Cerebellar cortex (tissue), 1 donor: ENCODE data around the gene IL10.
A peak's percentile ranks its signal among the peaks of the same experiment; 100 is the strongest.

Experiments used
- DNase-seq: peaks from one replicate; pipeline ENCODE4 v3.0.0-alpha.2; 2015; ENCODE audit warnings: low spot score

IL10 gene

DNA sequence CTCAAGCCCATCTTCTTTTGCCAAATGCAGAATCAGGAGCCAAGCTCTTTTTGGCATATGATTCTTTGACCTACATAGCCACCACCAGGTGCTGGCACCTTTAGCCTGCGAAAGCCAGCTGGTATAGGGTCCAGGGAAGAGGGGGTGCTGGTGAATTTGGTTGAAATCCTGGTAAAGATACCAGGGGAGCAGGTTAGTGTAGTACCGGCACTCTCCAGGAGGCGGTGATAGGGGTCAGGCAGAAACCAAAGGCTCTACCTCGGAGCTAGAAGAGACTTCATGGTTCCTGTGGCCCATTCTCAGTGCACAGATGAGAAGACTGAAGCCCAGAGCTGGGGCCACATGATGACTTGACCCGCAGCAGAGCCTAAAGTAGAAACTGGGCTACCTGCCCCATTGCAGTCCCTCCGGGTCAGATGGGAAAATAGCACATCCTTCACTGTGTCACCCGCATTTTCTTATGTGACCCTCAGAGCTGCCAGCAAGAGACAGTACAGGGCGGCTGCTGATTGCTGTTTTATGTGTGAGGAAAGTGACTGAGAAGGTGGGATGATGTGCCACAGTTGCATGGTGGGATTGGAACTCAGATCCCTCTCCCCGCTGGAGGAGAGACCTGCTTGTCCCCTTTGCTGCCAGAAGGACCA is 37.7 kb downstream of the IL10 start:
- DNase-seq, result peak; percentile 72

DNA sequence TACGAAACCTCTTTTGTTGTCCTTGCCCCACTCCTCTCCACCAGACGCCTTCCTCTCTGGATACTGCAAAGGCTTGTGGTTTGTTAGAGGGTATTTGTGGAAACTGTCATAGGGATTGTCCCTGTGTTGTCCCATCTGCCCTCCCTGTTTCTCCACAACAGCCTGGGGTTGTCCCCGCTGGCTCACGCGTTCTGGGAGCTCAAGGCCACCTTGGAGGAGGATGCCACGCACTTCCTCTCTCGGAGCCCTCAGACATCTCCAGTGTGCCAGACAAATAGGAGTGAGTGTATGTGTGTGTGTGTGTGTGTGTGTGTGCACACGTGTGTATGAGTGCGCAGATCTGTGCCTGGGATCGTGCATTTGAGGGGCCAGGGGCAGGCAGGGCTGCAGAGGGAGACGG is 39.3 kb downstream of the IL10 start:
- DNase-seq, result no peak

DNA sequence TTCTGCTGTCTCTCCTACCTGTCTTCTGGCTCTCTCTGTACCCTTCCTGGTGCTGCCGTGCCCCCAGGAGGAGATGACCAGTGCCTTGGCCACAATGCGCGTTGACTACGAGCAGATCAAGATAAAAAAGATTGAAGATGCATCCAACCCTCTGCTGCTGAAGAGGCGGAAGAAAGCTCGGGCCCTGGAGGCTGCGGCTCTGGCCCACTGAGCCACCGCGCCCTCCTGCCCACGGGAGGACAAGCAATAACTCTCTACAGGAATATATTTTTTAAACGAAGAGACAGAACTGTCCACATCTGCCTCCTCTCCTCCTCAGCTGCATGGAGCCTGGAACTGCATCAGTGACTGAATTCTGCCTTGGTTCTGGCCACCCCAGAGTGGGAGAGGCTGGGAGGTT is 39.8 kb downstream of the IL10 start:
- no peak for DNase-seq

DNA sequence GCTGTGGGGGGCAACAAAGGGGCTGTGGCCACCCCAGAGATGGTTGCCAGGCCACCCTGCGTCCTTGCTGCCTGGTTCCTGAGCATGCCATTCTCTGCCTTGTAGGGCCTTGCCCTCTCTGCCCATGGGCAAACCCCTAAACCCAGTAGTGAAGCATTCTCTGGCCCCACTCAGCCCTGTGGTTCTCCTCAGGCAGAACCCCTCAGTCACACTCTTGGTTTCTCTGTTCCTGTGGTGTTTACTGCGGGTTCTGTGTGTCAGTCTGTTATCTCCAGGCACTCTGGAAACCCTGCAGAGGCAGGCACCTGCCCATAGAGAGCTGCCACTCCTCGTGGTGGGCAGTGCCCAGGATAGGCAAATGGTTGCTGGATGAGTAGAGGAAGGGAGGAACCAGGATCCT is 42.8 kb downstream of the IL10 start:
- DNase-seq, result no peak

DNA sequence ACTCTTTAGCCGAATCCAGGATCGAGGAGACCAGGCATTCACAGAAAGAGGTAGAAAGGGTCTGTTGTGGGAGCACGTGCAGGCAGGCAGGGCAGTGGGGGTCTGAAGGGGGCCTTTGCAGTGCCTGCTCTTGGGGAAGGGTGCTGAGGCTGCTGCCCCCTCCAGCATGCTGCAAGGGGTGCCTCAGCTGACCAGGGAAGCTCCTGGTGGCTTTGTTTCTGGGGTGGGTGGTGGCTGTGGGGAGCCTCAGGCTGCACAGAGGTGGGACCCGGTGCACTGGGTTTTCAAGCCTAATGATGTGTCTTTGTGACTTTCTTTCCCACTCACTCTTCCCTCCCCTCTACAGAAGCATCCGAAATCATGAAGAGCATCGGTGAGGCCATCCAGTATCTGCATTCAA is 43.2 kb downstream of the IL10 start:
- DNase-seq, result no peak

DNA sequence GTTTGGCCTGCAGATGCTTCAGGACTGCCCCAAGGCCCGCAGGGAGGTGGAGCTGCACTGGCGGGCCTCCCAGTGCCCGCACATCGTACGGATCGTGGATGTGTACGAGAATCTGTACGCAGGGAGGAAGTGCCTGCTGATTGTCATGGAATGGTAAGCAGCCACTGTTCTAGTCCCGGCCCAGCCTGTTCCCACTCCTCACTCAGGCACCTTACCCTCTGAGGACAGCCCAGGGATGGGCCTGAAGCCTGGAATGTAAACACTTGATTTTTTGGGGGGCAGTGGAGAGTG is 43.7 kb downstream of the IL10 start:
- no peak for DNase-seq

DNA sequence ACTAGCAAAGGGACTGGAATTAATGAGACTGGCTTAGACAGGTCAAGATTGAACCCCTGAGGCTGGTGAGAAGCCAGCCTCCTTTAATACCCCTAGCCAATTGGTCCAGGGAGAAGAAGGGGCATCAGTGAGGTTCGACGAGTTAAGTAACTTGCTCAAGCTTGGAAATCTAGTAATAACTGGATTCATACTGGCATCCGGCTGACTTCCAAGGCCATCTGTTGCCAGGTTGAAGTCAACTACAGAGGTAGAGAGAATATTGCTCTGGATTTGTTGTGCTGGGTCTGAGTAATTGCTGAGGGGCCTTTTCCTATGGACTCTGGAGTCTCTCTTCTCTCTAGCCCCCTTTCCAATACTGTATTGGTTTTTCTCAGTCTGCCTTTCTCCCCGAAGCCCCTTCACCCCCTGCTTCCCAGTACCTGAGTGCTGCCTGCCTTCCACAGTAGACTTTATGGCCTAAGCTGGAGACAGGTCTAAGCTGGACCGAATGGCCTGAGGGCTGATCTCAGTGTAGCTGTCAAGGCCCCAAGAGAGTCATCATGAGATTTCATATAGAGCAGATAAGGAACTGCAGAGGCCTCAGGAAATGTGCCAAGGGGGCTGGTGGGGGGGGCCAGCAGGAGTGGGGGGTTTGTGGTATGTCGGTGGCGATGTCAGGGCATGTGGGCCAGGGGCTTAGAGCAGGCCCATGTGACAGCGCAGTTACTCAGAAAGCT is 44.2 kb downstream of the IL10 start:
- peak; percentile 58 for DNase-seq

DNA sequence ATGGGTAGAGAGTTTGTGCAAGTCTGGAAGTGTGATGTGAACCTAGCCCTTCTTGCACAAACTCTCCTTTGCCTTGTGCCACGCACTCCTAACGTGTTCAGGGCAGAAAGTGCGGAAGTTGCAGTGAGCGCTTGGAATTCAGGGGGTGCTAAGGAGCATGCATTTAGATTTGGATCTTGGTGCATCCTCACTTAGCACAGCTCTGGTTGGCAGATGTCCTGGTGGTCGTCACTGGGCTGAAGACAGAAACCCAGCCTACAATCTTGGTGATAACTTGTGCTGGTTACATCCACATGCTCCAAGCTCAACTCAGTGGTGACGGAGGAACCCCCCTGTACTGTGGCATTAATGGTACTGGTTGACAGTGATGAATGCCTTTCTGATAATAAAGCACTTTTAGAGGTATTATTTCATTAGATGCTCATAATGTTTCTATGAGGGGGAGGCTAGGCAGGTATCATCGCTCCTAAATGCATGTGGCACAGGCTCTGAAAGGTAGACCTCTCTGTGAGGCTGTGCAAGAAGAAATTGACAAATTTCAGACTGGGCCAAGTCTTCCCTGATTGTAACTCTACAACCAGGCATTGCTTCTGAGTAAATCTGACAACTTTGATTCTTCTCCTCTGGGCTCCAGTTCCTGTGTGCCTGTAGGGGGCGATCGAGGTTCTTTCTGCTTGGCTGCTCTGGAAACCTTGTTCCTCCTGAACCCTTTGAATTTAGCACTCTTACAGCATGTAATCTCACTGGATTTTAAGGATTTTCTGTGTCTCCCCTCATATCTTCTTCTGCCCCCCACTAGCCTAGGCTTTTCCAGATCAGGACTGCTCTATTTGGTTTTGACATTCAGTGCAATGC is 47.0 kb downstream of the IL10 start:
- DNase-seq, result peak; percentile 59

DNA sequence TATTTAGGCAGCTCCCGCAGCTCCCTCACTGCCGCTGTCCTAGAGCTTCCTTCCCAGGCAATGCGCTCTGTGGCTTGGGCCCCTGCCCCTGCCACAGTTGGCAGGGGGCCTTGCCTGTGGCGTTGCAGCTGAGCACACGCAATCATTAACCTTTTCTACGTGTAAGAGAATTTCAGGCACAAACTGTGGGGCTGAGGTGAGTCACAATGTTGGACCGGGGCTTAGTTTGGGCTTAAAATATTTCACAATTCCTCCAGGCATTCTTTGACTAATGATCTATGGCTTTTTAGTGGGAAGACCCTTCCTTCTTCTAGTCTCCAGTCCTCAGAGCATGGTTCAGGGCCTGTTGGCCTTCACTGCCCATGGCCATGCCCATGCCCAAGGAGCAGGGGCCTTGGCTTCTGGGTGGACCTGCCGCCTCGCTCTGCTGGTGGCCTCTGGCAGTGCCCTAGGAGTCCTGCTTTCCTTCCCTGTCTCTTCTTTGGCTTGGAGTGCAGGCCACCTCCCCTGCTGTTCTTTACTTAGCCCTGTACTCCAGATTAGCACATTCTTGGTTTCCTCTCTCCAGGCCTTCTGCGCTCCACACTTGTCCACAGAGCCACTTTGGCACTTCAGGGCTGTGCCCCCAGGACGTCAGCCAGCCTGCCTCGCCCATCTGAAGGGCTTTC is 48.4 kb downstream of the IL10 start:
- DNase-seq, result no peak

DNA sequence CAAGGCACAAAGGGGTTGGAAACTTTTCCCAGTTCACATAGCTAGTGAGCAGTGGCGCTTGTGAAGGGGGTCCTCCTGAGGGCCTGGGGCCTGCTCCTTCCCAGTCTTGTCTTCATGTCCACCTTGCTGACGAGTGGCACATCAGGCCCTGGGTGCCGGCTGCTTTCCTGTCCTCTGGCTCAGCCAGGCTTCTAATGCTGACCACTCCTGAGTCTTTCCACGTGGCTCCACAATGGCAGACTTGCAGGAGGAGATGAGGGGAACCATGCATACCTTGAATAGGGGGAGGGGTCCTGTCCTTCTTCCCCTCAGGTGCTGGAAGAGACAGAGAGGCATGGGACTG is 48.9 kb downstream of the IL10 start:
- DNase-seq, result no peak

DNA sequence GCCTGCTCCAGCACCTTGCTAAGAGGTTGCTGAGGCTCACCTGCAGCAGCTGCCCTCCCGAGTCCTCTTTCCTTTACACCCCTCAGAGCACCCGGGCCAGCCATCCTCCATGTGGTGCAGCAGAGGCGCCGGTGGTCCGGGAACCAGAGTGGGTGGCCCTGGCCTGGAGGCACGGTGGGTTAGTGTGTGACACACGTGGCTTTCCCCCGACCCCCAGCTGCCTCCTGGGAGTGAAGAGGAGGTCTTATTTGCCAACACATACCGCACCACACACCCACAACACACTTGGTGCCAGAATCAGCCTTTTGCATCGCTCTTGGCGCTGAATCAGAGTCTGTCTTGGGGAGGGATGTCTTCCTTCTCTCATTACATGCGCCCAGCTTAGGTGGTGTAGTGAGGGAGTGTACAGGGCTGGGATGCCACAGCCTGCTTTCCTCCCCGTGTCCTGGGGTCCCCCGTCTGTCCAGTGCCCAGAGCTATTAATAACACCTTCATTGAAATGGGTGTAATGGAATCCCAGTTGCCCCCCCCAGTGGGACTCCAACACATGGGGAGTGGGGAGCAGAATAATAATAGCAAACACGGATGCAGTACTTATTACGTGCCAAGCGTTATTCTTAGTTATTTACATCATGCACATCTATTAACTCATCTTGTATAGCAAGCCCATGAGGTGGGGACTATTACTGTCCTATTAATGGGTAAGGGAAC is 49.4 kb downstream of the IL10 start:
- DNase-seq, result no peak

DNA sequence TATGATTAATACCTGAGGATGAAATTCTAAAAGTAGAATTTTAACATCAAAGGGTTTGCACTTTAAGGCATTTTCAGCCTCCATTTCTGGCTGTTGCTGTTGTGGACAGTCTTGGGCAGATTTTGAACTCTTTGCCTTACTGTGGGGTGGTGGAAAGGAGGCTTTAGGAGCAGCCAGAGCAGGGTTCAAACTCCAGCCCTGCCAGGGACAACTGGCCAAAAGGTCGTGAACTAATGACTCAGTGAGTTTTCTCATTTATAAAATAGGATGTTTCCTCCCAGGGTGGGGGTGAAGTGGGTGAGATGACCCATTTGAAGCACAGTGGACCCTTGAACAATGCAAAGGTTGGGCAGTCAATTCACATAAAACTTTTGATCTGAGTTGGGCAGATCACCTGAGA is 50.8 kb downstream of the IL10 start:
- DNase-seq, result no peak

DNA sequence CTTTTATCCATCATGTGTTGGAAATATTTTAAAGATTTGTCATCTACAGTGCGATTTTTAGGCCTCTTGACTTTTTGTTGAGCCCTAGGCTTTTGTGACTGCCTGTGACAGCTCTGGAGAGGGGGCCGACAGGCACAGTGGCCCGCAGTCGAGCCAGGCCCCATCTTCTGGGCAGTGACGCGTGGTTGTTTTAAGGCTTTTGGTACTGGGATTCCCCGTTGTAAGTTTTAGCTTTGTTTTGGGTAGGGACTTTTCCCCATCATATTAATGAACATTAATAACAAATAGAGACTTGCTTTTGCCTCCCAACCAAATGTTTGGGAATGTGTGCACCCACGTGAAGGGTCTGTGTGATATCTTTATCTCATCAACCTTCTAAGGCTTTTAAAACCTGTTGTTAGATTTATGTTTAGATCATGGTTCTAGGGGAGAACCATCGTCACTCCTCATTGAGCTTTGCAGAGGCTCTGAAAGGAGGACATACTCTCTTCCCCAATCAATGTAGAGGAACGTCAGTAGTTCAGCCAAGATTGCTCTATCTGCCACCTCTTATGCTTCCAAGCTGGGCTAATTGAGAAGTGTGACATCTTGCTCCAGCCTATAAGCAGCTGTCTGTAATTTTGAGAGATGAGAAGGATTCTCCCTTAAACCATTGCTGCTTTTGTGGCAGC is 53.0 kb downstream of the IL10 start:
- DNase-seq, result no peak

DNA sequence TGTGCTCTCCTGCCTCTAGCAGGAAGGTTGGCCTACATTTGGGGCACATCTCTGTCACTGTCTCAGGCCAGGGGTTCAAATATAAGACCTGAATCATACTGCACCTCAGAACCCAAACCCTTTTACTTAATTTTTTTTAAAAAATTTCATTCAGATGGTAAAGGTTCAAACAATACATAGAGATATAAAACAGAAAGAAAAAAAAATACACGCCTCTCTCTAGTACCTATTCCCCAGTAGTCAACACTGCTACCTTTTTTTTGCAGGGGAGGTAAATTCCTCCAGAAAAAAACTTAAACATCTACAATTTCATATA is 54.7 kb downstream of the IL10 start:
- no peak for DNase-seq
